OCI-LY1 (cell line): Measurements from ENCODE around the gene FUT9.

Source experiments
- CTCF ChIP-seq: fragments of 200-600 bp; sonication (generic), shearing (Covaris generic); IDR thresholded peaks from 2 replicates; pipeline ENCODE4 v1.5.1; 2017; ENCODE audit warnings: mild to moderate bottlenecking, antibody characterized with exemption, low read length, moderate library complexity, mixed read lengths
- EZH2 ChIP-seq: fragments of 200-600 bp; sonication (generic), shearing (Covaris generic); IDR thresholded peaks from 2 replicates; pipeline ENCODE4 v1.8.0; 2017; ENCODE audit warnings: borderline replicate concordance, mixed run types, mild to moderate bottlenecking, antibody characterized with exemption, low read length, moderate library complexity, mixed read lengths

- TF ChIP-seq CTCF (no peak), EZH2 (no peak)
Measured at GRCh38 chr6:96164802-96165201, 149.0 kb downstream of the FUT9 start.
